Esophagus muscularis mucosa (tissue), 4 donors: ENCODE measurements around the gene EPHA6. TPM values are rescaled to one million over a fixed set of nuclear protein-coding genes. Genes with fewer than 3 reads are reported as not detected.

Source experiments
- DNase-seq: peaks from one replicate; pipeline ENCODE4 v3.0.0-alpha.2; 2017; ENCODE audit errors: extremely low spot score
- H3K27ac ChIP-seq, 4 donors: fragments of 200-600 bp; sonication (generic); replicated peaks in 1 of 4; 1 replicate in 3 of 4; 2 replicates in 1 of 4; pipeline ENCODE4 v1.5.1; 2016 to 2019; ENCODE audit warnings: mild to moderate bottlenecking in 1 of 4
- H3K27me3 ChIP-seq, 4 donors: fragments of 200-600 bp; sonication (generic); one replicate each; pipeline versions ENCODE4 v1.5.1 to v1.6.0; 2016 to 2019
- H3K36me3 ChIP-seq, 4 donors: fragments of 200-600 bp; sonication (generic); one replicate each; pipeline ENCODE4 v1.5.1; 2016 to 2019
- H3K4me1 ChIP-seq, 4 donors: fragments of 200-600 bp; sonication (generic); one replicate each; pipeline ENCODE4 v1.5.1; 2016 to 2019
- H3K4me3 ChIP-seq, 4 donors: fragments of 200-600 bp; sonication (generic); 1 replicate in 2 of 4; 2 replicates in 2 of 4; pipeline ENCODE4 v1.5.1; 2016 to 2019; ENCODE audit warnings: mild to moderate bottlenecking in 4 of 4, moderate library complexity in 1 of 4
- H3K9me3 ChIP-seq, 4 donors: fragments of 200-600 bp; sonication (generic); 1 replicate in 3 of 4; 2 replicates in 1 of 4; pipeline ENCODE4 v1.5.1; 2016 to 2019
- EP300 ChIP-seq: sonication (generic); formaldehyde crosslinking; IDR thresholded peaks from one replicate; pipeline ENCODE4 v1.6.1; 2017; ENCODE audit warnings: antibody characterized with exemption
- POLR2A ChIP-seq: fragments of 450-650 bp; IDR thresholded peaks from one replicate; pipeline ENCODE4 v1.6.1; 2017; ENCODE audit warnings: antibody characterized with exemption, moderate library complexity, mild to moderate bottlenecking, low read depth
- POLR2AphosphoS5 ChIP-seq, 2 donors: sonication (generic); formaldehyde crosslinking; IDR thresholded peaks; one replicate each; pipeline ENCODE4 v1.6.1; 2017; ENCODE audit warnings: antibody characterized with exemption in 2 of 2
- WGBS: methylation state at CpG from one replicate; pipeline ENCODE4 v1.1.5; 2018; 5-methylcytosine and 5-hydroxymethylcytosine counted together
- intact Hi-C: fragments of 100-400 bp; cut with DNase I; formaldehyde crosslinking; loops from one replicate; pipeline ENCODE4 v1.15.1; 2023
- total RNA-seq, 4 donors: library from RNA; depleted of rRNA; stranded (reverse); fragments of >200 nt; gene quantifications; one replicate each; pipeline versions ENCODE4 v1.1.0 to v1.2.1, GENCODE V29; 2016
- TF ChIP-seq, protein P1 (sequence below), 3 experiments: fragments of 200-600 bp in 2 of 3; fragments of 450-650 bp in 1 of 3; sonication (generic) in 2 of 3; IDR thresholded peaks; one replicate each; pipeline ENCODE4 v1.5.1; 2017 to 2019; ENCODE audit warnings: antibody characterized with exemption in 3 of 3, mild to moderate bottlenecking in 2 of 3, moderate library complexity in 1 of 3

The EPHA6 gene
- total RNA-seq, 4 donors from 2014 or later, result 1.8 to 8.3 (median 4.2) TPM

DNA sequence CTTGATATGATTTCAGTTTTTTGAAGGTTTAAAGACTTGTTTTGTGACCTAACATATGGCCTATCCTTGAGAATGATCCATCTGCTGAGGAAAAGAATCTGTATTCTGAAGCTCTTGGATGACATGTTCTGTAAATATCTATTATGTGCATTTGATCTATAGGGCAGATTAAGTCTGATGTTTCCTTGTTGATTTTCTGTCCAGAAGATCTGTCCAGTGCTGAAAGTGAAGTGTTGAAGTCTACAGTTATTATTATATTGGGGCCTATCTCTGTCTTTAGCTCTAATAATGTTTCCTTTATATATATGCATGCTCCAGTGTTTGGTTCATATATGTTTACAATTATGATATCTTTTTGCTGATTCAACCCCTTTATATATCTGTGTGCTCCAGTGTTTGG lies 362.8 kb downstream of the EPHA6 start:
- TF ChIP-seq POLR2AphosphoS5 (IDR thresholded peaks at IDR 0.05) (no peak), POLR2A (no peak), EP300 (no peak)
- TF ChIP-seq, protein P1, sequence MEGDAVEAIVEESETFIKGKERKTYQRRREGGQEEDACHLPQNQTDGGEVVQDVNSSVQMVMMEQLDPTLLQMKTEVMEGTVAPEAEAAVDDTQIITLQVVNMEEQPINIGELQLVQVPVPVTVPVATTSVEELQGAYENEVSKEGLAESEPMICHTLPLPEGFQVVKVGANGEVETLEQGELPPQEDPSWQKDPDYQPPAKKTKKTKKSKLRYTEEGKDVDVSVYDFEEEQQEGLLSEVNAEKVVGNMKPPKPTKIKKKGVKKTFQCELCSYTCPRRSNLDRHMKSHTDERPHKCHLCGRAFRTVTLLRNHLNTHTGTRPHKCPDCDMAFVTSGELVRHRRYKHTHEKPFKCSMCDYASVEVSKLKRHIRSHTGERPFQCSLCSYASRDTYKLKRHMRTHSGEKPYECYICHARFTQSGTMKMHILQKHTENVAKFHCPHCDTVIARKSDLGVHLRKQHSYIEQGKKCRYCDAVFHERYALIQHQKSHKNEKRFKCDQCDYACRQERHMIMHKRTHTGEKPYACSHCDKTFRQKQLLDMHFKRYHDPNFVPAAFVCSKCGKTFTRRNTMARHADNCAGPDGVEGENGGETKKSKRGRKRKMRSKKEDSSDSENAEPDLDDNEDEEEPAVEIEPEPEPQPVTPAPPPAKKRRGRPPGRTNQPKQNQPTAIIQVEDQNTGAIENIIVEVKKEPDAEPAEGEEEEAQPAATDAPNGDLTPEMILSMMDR (IDR thresholded peaks at IDR 0.05), result no peak
- Histone ChIP-seq H3K27me3 (no peaks in the 10 kb centered on the region), H3K4me1 (no peaks in the 10 kb centered on the region), H3K9me3 (peaks cover 0 to 33% (median 18%) of the 10 kb centered on the region in 4 donors), H3K4me3 (no peak overlapping the region), H3K36me3 (no peaks in the 10 kb centered on the region), H3K27ac (no peak overlapping the region)
- intact Hi-C loops, result no loop called here
- no peak for DNase-seq

- H3K4me3 ChIP-seq, result no peak overlapping the region
- no peak overlapping the region for H3K27ac ChIP-seq
- H3K9me3 ChIP-seq, result peaks cover 0 to 27% (median 14%) of the 10 kb centered on the region in 4 donors
- H3K27me3 ChIP-seq, result no peaks in the 10 kb centered on the region
- 72% methylated on average over 3 of the region's 3 CpGs for WGBS
- TF ChIP-seq POLR2AphosphoS5 (IDR thresholded peaks at IDR 0.05) (no peak), EP300 (no peak), POLR2A (no peak)
- TF ChIP-seq, protein P1 (IDR thresholded peaks at IDR 0.05), result no peak
- no peaks in the 10 kb centered on the region for H3K36me3 ChIP-seq
- intact Hi-C loops, result no loop called here
- no peaks in the 10 kb centered on the region for H3K4me1 ChIP-seq
- DNase-seq, result no peak
These were observed 367.3 kb downstream of the EPHA6 start for GRCh38 chr3:97181704-97182103.

GRCh38 chr3:97187771-97188170 lies 373.4 kb downstream of the EPHA6 start:
- no peak for DNase-seq
- H3K27ac ChIP-seq, result no peak overlapping the region
- intact Hi-C loops, result no loop called here
- TF ChIP-seq, protein P1 (IDR thresholded peaks at IDR 0.05), result no peak
- TF ChIP-seq EP300 (no peak), POLR2AphosphoS5 (IDR thresholded peaks at IDR 0.05) (no peak)
- H3K27me3 ChIP-seq, result no peaks in the 10 kb centered on the region
- H3K4me3 ChIP-seq, result no peak overlapping the region
- no peaks in the 10 kb centered on the region for H3K9me3 ChIP-seq
- H3K4me1 ChIP-seq, result no peaks in the 10 kb centered on the region
- H3K36me3 ChIP-seq, result no peaks in the 10 kb centered on the region

- intact Hi-C loops, result no loop called here
- WGBS, result 77% methylated on average over 2 of the region's 2 CpGs
- no peak overlapping the region for H3K27ac ChIP-seq
- DNase-seq, result no peak
- no peak for TF ChIP-seq POLR2A
- no peak for TF ChIP-seq EP300
- TF ChIP-seq, protein P1 (IDR thresholded peaks at IDR 0.05), result no peak
- TF ChIP-seq POLR2AphosphoS5 (IDR thresholded peaks at IDR 0.05), result no peak
- H3K4me3 ChIP-seq, result no peak overlapping the region
- no peaks in the 10 kb centered on the region for H3K36me3 ChIP-seq
- H3K4me1 ChIP-seq, result no peaks in the 10 kb centered on the region
- H3K9me3 ChIP-seq, result no peaks in the 10 kb centered on the region
- no peaks in the 10 kb centered on the region for H3K27me3 ChIP-seq
These were observed 375.4 kb downstream of the EPHA6 start for GRCh38 chr3:97189835-97190234.

GRCh38 chr3:97197083-97197482 lies 382.7 kb downstream of the EPHA6 start:
- DNase-seq, result no peak
- H3K4me3 ChIP-seq, result no peak overlapping the region
- no peaks in the 10 kb centered on the region for H3K4me1 ChIP-seq
- 95% methylated on average over 4 of the region's 4 CpGs for WGBS
- no peak overlapping the region for H3K27ac ChIP-seq
- no peaks in the 10 kb centered on the region for H3K36me3 ChIP-seq
- H3K27me3 ChIP-seq, result no peaks in the 10 kb centered on the region
- intact Hi-C loops, result no loop called here
- TF ChIP-seq POLR2A (no peak), EP300 (no peak), POLR2AphosphoS5 (IDR thresholded peaks at IDR 0.05) (no peak)
- TF ChIP-seq, protein P1 (IDR thresholded peaks at IDR 0.05), result no peak
- no peaks in the 10 kb centered on the region for H3K9me3 ChIP-seq
